HEK293 (cell line): ENCODE measurements around the gene NCBP2.

ENCODE experiments used
- KLF9 ChIP-seq: fragments of 450-650 bp; formaldehyde crosslinking; IDR thresholded peaks from 2 replicates; pipeline ENCODE4 v1.5.1; 2016; ENCODE audit warnings: missing biosample characterization, missing genetic modification characterization, low read depth
- ZNF121 ChIP-seq: fragments of 450-650 bp; formaldehyde crosslinking; IDR thresholded peaks from 2 replicates; pipeline ENCODE4 v1.5.1; 2016; ENCODE audit warnings: missing biosample characterization, missing genetic modification characterization
- ZNF175 ChIP-seq: fragments of 450-650 bp; formaldehyde crosslinking; IDR thresholded peaks from 2 replicates; pipeline ENCODE4 v1.5.1; 2016; ENCODE audit warnings: missing biosample characterization, missing genetic modification characterization
- ZNF292 ChIP-seq: fragments of 450-650 bp; formaldehyde crosslinking; IDR thresholded peaks from 2 replicates; pipeline ENCODE4 v1.5.1; 2016; ENCODE audit warnings: low read depth, missing biosample characterization, missing genetic modification characterization, borderline replicate concordance
- ZNF558 ChIP-seq: fragments of 450-650 bp; formaldehyde crosslinking; IDR thresholded peaks from 2 replicates; pipeline ENCODE4 v1.5.1; 2016; ENCODE audit warnings: missing biosample characterization, missing genetic modification characterization
- ZNF701 ChIP-seq: fragments of 450-650 bp; formaldehyde crosslinking; IDR thresholded peaks from 2 replicates; pipeline ENCODE4 v1.5.1; 2016; ENCODE audit warnings: missing biosample characterization, missing genetic modification characterization
- TF ChIP-seq, protein P1 (sequence below): fragments of 450-650 bp; formaldehyde crosslinking; IDR thresholded peaks from 2 replicates; pipeline ENCODE4 v1.5.1; 2016; ENCODE audit warnings: missing biosample characterization, missing genetic modification characterization
- TF ChIP-seq, protein P2 (sequence below): fragments of 450-650 bp; formaldehyde crosslinking; IDR thresholded peaks from 2 replicates; pipeline ENCODE4 v1.5.1; 2017; ENCODE audit warnings: missing biosample characterization, missing genetic modification characterization
- TF ChIP-seq, protein P3 (sequence below): IDR thresholded peaks from 2 replicates; pipeline ENCODE4 v1.6.1; 2011; ENCODE audit warnings: mild to moderate bottlenecking, low read depth, low read length, borderline replicate concordance
- TF ChIP-seq, protein P4 (sequence below): fragments of 450-650 bp; formaldehyde crosslinking; IDR thresholded peaks from 2 replicates; pipeline ENCODE4 v1.5.1; 2016; ENCODE audit warnings: missing biosample characterization, missing genetic modification characterization
- TF ChIP-seq, protein P5 (sequence below): fragments of 450-650 bp; formaldehyde crosslinking; IDR thresholded peaks from 2 replicates; pipeline ENCODE4 v1.5.1; 2016; ENCODE audit warnings: missing biosample characterization, missing genetic modification characterization
- TF ChIP-seq, protein P6 (sequence below): fragments of 450-650 bp; formaldehyde crosslinking; IDR thresholded peaks from 2 replicates; pipeline ENCODE4 v1.5.1; 2016; ENCODE audit warnings: missing biosample characterization, missing genetic modification characterization

DNA sequence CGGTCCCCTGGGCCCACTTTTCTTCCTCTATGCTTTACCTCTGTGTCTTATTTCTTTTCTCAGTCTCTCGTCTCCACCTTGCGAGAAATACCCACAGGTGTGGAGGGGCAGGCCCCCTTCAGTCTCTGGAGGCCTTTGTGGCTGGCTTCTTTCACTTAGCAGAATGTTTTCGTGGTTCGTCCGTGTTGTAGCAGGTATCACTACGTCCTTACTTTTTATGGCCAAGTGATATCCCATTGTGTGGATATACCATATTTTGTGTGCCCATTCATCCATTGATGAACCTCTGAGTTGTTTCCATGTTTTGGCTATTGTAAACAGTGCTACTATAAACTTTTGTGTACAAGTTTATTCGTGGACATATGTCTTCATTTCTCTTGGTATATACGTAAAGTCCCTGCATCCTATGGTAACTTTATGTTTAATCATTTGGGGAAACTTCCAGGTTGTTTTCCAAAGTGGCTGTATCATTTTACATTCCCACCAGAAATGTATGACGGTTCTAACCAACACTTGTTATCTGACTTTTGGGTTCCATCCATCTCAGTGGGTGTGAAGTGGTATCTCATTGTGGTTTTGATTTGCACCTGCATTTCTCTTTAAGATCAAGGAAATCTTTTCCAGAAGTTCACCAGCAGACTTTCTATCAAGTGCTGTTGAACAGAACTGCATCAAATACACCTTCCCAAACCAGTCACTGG is 20.8 kb upstream of the NCBP2 start:
- TF ChIP-seq, protein P1, sequence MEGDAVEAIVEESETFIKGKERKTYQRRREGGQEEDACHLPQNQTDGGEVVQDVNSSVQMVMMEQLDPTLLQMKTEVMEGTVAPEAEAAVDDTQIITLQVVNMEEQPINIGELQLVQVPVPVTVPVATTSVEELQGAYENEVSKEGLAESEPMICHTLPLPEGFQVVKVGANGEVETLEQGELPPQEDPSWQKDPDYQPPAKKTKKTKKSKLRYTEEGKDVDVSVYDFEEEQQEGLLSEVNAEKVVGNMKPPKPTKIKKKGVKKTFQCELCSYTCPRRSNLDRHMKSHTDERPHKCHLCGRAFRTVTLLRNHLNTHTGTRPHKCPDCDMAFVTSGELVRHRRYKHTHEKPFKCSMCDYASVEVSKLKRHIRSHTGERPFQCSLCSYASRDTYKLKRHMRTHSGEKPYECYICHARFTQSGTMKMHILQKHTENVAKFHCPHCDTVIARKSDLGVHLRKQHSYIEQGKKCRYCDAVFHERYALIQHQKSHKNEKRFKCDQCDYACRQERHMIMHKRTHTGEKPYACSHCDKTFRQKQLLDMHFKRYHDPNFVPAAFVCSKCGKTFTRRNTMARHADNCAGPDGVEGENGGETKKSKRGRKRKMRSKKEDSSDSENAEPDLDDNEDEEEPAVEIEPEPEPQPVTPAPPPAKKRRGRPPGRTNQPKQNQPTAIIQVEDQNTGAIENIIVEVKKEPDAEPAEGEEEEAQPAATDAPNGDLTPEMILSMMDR (tag by site-specific recombination) = no peak
- TF ChIP-seq, protein P2, sequence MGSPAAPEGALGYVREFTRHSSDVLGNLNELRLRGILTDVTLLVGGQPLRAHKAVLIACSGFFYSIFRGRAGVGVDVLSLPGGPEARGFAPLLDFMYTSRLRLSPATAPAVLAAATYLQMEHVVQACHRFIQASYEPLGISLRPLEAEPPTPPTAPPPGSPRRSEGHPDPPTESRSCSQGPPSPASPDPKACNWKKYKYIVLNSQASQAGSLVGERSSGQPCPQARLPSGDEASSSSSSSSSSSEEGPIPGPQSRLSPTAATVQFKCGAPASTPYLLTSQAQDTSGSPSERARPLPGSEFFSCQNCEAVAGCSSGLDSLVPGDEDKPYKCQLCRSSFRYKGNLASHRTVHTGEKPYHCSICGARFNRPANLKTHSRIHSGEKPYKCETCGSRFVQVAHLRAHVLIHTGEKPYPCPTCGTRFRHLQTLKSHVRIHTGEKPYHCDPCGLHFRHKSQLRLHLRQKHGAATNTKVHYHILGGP = no peak
- TF ChIP-seq ZNF175 (tag by site-specific recombination) (no peak), ZNF558 (no peak), KLF9 (tag by site-specific recombination) (no peak), ZNF701 (tag by site-specific recombination) (no peak), ZNF121 (tag by site-specific recombination) (no peak), ZNF292 (tag by site-specific recombination) (no peak)
- TF ChIP-seq, protein P3, sequence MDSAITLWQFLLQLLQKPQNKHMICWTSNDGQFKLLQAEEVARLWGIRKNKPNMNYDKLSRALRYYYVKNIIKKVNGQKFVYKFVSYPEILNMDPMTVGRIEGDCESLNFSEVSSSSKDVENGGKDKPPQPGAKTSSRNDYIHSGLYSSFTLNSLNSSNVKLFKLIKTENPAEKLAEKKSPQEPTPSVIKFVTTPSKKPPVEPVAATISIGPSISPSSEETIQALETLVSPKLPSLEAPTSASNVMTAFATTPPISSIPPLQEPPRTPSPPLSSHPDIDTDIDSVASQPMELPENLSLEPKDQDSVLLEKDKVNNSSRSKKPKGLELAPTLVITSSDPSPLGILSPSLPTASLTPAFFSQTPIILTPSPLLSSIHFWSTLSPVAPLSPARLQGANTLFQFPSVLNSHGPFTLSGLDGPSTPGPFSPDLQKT = no peak
- TF ChIP-seq, protein P4, sequence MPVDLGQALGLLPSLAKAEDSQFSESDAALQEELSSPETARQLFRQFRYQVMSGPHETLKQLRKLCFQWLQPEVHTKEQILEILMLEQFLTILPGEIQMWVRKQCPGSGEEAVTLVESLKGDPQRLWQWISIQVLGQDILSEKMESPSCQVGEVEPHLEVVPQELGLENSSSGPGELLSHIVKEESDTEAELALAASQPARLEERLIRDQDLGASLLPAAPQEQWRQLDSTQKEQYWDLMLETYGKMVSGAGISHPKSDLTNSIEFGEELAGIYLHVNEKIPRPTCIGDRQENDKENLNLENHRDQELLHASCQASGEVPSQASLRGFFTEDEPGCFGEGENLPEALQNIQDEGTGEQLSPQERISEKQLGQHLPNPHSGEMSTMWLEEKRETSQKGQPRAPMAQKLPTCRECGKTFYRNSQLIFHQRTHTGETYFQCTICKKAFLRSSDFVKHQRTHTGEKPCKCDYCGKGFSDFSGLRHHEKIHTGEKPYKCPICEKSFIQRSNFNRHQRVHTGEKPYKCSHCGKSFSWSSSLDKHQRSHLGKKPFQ (tag by site-specific recombination) = no peak
- TF ChIP-seq, protein P5, sequence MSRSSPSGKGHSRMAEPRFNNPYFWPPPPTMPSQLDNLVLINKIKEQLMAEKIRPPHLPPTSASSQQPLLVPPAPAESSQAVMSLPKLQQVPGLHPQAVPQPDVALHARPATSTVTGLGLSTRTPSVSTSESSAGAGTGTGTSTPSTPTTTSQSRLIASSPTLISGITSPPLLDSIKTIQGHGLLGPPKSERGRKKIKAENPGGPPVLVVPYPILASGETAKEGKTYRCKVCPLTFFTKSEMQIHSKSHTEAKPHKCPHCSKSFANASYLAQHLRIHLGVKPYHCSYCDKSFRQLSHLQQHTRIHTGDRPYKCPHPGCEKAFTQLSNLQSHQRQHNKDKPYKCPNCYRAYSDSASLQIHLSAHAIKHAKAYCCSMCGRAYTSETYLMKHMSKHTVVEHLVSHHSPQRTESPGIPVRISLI (tag by site-specific recombination) = no peak
- TF ChIP-seq, protein P6, sequence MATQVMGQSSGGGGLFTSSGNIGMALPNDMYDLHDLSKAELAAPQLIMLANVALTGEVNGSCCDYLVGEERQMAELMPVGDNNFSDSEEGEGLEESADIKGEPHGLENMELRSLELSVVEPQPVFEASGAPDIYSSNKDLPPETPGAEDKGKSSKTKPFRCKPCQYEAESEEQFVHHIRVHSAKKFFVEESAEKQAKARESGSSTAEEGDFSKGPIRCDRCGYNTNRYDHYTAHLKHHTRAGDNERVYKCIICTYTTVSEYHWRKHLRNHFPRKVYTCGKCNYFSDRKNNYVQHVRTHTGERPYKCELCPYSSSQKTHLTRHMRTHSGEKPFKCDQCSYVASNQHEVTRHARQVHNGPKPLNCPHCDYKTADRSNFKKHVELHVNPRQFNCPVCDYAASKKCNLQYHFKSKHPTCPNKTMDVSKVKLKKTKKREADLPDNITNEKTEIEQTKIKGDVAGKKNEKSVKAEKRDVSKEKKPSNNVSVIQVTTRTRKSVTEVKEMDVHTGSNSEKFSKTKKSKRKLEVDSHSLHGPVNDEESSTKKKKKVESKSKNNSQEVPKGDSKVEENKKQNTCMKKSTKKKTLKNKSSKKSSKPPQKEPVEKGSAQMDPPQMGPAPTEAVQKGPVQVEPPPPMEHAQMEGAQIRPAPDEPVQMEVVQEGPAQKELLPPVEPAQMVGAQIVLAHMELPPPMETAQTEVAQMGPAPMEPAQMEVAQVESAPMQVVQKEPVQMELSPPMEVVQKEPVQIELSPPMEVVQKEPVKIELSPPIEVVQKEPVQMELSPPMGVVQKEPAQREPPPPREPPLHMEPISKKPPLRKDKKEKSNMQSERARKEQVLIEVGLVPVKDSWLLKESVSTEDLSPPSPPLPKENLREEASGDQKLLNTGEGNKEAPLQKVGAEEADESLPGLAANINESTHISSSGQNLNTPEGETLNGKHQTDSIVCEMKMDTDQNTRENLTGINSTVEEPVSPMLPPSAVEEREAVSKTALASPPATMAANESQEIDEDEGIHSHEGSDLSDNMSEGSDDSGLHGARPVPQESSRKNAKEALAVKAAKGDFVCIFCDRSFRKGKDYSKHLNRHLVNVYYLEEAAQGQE (tag by site-specific recombination) = no peak
